Stimulated activated CD8-positive, alpha-beta memory T cell treated with anti-CD3 and anti-CD28 coated beads, Interleukin-7, amount 100 ng/mL, for 48 hours (primary cell): ENCODE results near the gene AFAP1.

Experiments used
- DNase-seq, 2 donors: peaks; one replicate each; pipeline ENCODE4 v3.0.0-alpha.2; 2020; ENCODE audit warnings: low read depth in 1 of 2; ENCODE audit errors: extremely low read depth in 1 of 2

AFAP1 gene

DNA sequence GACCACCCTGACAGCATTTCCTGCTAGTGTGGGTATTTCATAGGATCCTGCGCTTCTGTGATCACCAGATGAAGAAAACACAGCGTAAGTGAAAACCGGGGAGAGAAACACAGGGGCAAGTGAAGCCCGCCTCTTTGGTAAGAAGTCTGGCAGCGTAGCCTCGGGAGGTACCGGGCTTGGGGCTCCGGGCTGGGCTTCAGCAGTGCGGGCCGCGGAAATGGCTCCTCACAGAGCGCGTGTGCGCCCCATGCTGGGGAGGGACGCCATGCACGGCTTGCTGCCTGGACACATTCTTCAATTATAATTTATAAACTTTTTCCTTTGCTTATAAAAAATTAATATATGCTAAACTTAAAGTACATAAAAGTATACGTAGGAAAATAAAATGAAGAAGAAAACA, 151.5 kb downstream of the AFAP1 start:
- no peak for DNase-seq

DNA sequence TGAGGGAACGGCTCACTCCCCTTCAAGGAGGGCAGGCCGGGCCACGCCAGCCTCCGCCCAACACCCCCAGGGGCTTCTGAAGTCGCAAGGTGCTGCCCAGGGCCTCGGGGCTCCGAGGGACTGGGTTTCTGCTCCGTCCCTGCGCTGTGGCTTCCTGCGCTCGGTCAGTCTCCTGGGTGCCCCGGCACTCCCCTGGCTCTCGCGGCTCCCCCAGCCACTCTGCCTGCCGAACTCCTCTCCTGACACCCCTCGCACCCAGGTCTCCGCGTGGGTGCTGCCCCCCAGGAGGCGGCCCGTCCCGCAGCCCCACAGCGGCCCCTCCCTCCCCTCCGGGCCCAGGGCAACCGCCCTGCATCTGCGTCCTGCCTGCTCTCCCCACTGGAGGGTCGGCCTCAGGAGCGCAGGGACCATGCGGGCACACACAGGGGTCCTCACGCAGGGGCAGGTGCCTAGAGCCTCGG, 151.9 kb downstream of the AFAP1 start:
- no peak for DNase-seq

DNA sequence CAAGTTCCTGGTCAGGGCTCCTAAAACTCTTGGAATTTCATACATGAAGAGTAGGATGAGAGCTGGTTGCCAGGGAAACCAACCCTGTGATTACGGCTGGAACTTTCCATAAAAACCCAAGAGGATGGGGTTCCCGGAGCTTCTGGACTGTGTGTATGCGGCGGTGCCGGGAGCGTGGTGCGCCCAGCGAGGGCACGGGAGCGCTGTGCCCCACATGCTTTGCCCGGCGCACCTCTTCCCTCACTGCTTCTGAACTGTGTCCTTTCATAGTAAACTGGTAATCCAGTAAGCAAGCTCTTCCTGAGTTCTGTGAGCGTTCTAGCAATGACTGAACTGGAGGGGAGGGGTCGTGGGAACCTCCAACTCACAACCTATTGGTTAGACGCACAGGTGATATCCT, 152.6 kb downstream of the AFAP1 start:
- no peak for DNase-seq

DNA sequence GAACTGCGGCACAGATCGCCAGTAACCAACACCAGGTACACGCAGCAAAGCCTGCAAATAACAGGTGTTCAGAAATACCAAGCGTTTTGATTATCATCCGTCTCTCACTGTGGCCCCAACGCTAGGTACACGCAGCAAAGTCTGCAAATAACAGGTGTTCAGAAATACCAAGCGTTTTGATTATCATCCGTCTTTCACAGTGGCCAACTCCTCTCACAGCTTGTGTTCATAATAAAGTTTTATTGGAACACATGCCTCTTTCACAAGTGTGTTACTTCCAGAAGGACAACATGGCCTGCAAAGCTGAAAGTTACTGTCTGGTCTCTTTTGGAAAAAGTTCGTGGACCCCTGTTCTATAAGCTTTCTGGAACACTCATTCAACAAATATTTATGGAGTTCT, 153.1 kb downstream of the AFAP1 start:
- DNase-seq = no peak

DNA sequence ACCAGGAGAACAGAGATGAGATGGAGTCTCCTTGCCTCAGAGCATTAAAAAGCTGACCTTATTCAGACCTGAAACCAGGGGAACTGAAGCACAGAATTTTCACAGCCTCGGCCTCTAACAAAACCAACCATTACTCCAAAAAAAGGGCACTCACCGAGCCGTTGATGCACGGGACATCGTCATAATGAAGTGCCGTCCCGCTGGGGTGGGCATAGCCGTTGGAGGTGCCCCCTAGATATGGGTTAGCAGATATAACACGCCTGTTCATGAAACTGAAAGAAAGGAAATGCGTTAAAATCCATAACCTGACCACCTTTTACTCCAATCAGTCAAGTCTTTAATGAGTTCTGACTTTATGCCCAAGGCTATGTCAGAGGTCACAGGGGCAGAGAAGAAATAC, 153.6 kb downstream of the AFAP1 start:
- no peak for DNase-seq

DNA sequence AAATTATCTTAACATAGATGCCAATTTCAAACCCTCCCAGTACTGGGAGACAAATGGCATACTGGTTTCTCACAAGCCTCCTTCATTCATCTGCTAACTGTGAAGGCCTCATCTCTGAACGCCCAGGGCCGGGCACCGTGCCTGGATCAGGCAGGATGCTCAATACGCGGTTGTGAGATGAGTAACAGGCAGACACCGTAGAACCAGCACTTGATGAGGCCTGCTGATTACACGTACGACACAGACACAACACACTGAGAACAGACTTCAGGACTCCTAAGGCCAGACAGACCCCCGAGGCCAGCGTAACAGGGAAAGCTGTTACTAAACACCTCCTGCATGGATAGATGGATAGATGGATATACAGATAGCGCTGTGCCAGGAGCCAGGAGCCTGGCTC, 154.6 kb downstream of the AFAP1 start:
- peak in 1 of 2 donors; percentile 16 for DNase-seq

DNA sequence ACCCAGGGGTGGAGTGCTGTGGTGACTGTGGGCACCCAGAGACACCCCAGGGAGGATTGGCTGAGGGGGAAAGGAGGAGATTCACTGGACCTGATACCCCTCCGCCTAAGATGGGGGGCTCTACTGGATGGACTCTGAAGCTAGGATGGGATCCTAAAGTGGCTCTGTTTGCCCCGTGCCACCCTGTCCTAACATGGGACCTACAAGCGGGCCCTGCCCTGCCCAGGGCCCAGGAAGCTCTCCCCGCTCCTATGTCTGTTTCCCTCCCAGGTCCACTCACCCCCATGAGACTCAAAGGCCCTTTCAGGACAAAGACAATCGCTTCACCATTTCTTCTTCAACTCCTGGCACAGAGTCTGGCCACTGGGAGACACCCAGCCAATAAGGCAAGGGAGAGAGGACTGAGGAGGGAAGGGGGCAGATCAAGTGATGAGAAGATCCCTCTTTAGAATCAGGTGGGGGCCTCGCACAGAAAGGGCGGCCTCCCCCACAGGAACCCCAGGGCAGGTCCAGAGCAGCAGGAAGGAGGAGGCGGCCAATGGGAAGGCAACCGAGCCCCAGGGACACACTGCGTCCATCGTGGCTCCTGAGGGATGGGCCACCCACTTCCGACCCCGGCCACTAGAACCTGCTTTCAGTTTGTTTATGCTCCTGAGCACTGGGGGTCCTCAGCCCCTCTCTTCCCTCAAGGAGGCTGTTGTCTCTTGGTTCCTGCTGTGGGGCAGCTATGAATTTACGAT, 155.4 kb downstream of the AFAP1 start:
- DNase-seq = no peak

DNA sequence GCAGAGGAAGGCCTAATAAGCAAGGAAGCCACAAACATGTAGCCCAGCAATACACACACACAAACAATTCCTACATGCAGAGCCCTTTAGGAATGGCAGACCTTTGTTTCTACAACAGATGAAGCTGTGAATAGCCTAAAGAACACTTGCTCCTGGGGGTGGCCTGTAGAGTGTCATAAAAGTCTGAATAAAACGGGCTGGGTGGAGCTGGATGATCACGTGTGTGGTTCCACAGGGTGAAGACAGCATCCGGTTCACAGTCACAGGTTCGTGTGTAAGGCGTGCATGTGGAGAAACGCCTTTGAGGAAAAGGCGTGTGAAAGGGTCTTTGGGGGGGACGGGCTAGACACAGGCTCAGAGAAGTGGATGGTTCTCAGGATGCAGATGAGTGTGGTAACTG, 156.1 kb downstream of the AFAP1 start:
- DNase-seq = no peak

DNA sequence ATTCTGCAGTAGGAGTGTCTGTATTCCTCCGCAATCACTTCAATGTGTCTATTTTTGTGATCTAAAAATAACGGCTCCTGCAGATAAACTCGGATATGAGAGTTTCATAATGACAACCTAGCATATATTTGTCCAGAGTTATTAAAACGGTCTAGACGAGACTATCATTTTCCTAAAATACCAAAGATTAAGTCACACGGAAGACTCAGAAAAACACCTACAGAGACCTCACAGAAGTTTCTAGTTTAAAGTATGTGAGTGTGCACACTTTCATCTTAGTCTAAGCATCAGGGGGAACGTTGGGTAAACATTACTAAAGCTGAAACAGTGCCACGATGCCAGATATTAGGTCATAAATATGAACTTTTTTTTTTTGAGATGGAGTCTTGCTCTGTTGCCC, 156.9 kb downstream of the AFAP1 start:
- no peak for DNase-seq

DNA sequence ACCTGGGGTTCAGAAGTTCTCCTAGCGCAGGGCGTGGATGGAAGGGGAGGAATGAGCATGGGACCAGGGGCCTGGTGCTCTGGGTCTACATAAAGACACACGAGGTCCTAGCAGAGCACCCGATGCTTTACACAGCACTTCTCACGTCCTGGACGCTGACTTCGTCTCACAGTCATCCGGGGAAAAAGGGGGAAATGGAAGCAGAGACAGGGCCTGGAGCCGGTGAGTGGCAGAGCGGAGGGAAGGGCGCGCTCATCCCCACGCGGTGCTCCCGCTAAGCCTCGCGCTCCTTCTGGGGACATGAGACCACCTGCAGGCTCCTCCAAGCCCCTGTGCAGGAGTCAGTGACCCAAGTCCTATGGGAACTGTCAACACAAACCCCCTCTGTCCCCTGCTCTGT, 157.7 kb downstream of the AFAP1 start:
- no peak for DNase-seq

DNA sequence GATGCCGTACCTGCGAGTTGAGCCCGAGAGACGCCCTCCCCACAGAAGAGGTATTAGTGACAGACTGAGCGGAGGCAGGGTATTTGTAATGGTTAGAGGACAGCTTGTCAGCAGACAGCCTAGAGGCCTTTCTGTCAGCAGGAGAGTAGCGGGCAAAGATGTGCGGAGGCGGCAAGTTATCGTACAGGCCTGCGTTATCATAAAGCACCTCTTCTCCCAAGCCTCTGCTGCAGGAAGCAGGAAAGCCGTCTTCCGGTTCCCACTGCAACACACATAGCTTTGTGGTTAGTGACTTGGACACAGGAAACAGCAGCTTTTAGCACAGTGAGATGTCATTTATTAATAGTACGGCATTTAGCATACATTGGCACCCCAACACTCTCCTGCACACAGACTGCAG, 158.3 kb downstream of the AFAP1 start:
- no peak for DNase-seq

DNA sequence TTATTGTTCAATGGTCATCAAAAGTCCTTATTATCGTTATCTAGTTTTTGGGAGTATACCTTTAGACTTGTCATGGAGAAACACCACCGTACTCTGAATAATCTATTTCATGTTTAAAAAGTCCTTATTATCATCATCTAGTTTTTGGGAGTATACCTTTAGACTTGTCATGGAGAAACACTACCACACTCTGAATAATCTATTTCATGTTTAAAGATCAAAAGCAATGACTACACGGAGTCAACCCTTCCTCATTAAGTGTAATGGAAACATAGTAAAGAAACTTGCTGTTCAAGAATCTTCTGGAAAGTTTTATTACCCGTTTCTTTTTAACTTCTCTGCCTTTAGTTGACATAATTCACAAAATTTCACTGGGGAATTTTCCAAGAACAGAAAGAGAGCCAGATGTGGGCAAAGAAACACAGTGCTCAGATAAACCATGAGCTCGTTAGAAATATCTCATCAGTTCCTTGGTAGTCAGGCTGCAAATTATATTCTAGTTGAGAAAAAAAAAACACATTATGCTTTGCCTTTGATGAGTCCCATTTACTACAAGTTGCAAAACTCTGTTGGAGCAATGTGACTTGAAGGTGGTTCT, 158.8 kb downstream of the AFAP1 start:
- DNase-seq = no peak

DNA sequence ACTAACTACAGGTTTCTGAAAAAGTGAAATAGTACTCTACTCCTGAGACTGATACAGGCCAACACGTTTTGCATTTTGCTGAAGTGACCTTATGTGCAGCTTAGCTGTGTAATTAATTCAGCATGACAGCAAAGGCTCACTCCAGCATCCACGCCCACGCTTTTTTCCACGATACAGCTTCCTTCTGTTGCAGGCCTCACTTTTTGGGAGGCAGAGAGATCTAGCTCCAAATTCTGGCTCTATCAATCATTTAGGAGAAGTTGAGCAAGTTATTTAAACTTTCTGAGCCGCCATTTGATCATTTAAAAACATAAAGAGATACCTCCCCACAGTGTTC, 160.3 kb downstream of the AFAP1 start:
- DNase-seq = no peak

DNA sequence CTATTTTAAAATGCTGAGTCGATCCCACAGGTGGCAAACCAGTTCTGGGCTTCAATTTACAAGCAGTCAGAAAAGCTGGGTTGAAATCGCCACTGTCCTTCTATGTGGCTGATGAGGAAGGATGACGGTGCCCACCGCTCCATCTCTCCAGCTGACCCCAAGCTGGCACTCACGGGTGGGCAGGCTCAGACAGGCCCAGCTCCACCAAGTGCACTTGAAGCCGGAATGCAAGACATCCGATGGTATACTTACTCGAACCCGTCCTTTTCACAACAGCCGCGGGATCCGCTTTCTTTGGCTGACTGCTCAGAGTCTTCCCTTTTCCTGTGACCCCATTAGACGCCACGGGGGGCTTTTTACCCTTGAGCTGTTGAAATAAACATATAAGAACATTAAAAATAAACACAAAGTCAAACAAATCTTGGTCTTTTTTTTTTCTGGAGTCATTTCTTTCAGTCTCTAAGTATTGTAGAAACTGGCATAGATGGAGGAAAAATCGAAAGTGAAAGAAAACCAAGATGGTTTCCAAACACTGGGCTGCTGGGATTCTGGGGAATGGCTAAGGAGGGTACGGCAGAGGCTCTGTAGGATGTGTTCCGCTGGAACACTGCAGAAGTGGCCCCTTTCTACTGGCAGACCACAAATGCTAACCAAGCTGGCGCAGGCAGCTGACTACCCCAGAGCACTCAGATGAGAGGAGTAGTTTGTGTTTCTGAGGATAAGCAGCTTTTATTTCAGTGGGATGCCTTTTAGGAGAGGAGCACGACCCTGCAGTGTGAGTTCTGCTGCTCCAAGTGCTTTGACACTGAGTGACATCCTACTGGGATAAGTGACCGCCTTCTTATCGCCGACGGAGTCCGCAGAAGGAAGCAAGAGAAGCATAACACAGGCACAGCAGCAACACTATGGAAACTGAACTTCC, 160.9 kb downstream of the AFAP1 start:
- no peak for DNase-seq

DNA sequence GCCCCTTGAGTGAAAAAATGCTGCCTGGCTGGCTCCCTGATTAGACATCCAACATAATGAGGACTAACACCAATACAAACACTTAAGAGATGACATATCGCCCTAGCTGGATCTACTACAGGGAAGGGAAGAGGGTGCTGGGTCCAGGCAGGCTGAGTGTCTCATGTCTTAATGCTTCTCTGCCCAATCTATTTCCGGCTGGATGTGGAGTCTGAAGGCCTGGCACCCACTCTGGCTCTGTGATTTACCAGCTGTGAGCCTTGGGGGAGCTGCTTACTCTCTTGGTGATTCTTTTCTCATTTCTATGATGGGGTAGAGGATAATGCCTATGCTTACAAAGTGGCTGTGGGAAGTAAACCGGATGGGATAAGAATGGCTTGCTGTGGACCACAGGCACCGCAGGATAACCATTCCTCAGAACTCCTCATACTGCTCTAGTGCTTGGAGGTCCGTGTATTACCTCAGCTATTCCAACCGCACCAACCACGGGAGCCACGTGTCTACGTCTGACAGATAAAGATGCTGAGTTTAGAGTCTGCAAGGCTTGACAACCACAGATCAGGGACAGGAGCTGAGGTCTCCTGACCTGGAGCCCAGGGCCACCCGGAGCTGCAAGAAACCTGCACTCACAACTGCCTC, 161.7 kb downstream of the AFAP1 start:
- no peak for DNase-seq

DNA sequence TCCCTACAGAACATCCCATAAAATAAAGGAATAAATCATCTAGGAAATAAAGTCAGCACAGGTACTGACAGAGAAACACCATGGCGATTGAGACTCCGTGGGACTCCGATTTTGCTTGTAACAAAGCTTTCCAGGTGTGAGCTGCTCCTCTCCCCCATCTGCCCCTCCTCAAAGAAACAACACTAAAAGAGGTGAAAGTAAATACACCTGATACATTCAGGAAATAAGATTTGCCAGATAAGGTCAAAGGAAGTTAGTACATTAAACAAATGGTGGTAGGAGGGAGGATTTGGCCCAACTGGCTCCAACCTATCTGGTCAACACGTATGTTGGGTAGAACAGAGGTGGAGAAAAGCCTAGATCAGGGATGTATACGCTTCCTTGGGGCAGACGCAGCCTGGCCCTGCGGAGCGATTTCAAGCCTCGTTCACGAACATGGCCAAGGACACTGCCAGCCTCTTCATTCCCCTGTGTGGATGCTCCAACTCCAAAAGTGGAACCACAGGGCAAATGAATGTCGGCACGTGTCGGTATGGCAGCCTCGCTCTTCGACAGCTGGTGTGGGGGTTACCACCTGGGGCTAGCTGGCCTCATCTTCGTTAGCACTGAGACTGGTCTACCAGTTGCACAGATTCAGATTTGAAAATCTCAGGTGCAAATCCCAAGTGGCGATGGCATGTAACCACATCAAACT, 162.5 kb downstream of the AFAP1 start:
- DNase-seq = no peak

DNA sequence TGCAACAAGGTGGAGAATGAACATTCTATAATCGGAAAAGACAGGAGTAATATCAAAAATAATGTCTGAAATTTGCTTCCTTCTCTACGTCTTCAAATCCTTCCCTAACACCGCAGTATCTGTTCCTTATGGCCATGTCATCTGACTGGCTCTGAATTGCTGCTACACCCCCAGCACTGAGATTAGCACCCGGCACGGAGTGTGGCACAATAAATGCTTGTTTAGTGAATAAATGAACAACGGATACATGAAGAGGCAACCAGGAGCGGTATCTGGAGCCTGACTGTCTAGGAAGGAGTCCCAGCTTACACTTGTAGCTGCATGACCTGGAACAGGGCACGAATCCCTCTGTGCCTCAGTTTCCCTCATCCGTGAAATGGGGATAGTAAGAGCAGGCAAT, 164.3 kb downstream of the AFAP1 start:
- no peak for DNase-seq

DNA sequence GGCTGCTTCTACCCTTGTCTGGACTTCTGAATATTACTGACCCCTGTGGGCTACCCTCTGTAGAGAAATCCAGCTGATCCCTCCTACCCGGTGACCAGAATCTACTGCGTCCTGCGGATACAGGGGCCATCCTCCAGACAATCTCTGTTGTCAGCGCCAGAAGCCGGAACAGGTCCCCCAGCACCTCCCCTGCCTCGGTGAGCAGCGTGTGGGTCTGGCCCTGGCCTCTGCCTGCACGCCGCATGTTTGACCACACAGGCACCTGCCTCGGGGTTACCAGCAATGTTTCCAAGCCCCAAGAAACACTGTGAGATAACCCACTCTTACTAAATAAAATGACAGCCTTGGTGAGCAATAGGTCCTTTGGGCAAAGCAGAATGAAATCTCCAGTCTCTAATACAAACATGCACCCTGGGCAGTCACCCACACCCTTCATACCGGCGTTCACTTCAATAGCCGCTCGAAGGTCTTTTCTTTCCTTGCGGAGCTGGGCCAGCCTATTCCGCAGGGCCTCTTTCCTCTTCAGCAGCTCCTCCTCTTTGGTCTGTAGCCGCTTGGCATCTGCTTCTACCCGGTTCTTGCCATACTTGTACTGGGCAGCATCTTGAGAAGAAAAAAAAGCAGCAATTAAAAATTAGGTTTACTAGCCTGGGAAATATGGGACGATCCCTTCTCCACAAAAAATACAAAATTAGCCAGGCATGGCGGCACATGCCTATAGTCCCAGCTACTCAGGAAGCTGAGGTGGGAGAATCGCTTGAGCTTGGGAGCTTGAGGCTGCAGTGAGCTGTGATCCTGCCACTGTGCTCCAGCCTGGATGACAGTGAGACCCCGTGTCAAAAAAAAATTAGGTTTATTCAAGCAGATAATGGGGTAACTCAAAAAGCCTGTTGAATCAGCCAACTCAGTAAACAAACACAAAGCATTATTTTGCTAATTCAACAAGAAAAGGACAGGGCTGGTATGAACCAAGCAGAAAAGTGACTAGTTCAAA, 165.1 kb downstream of the AFAP1 start:
- no peak for DNase-seq

DNA sequence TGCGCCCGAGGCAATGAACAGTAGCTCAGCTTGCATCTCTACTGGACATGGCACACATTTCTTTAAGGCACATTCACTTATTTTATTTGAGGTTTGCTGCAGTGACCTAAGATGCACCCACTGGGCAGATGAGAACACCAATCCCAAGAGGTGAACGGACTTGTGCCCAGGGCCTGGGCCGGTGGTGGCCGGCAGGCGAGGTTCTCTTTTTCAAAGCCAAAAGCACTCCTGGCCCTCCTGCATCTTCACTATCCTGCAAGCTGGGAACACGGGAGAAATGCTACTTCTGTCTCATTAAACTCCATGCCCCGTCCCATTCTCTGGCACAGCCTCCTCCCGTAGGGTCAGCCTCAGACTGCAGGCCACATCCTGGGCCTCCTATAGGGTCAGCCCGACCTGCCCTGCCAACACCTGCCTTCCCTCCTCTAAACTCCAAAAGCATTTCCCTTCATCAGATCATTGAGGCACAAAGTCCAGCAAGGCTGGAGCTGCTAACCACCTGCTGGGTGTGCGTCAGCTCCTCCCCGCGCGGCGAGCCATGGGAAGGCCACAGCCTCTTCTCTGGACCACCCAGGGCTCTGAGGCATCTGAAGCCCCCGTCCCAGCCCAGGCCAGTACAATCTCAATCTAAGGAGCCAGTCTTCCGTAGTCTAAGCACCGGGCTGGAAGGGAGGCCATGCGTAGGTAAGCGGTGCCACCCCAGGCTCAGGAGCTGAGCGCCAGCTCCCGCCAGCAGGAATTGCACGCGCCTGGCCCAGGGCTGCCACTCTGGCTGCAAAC, 166.1 kb downstream of the AFAP1 start:
- no peak for DNase-seq
